Aorta (tissue), 5 donors: ENCODE results near the gene MAGEC3. TPM values are rescaled to one million over a fixed set of nuclear protein-coding genes. Genes with fewer than 3 reads are reported as not detected.
"Not testable (repeated sequence)": the region's sequence is repeated elsewhere in the genome, so short reads cannot be mapped to it uniquely, and the experiment has no call there.

Source experiments
- ATAC-seq: fragments of 200-7000 bp; cut with Tn5 transposase; one replicate; pipeline ENCODE4 v1.9.1; 2022; ENCODE audit warnings: moderate library complexity; ENCODE audit not compliant: low FRiP score
- DNase-seq, 2 donors: peaks; one replicate each; pipeline ENCODE4 v3.0.0-alpha.2; 2020
- H3K27ac ChIP-seq, 2 donors: one replicate each; pipeline ENCODE4 v1.5.1; 2013; ENCODE audit warnings: low read length in 2 of 2, mild to moderate bottlenecking in 2 of 2, moderate library complexity in 2 of 2, control low read depth in 1 of 2, inconsistent platforms in 1 of 2, low read depth in 1 of 2
- H3K27me3 ChIP-seq, 2 donors: one replicate each; pipeline ENCODE4 v1.6.1; 2013; ENCODE audit warnings: control low read depth in 1 of 2, low read length in 1 of 2, mild to moderate bottlenecking in 1 of 2, moderate library complexity in 1 of 2; ENCODE audit not compliant: insufficient read depth in 2 of 2, control insufficient read depth in 1 of 2
- H3K36me3 ChIP-seq, 2 donors: one replicate each; pipeline ENCODE4 v1.6.1; 2013; ENCODE audit warnings: control low read depth in 1 of 2, low read length in 1 of 2, mild to moderate bottlenecking in 1 of 2; ENCODE audit not compliant: insufficient read depth in 2 of 2, control insufficient read depth in 1 of 2
- H3K4me1 ChIP-seq, 2 donors: one replicate each; pipeline ENCODE4 v1.6.1; 2013; ENCODE audit warnings: low read length in 2 of 2, control low read depth in 1 of 2, mild to moderate bottlenecking in 1 of 2, moderate library complexity in 1 of 2; ENCODE audit not compliant: insufficient read depth in 2 of 2, control insufficient read depth in 1 of 2
- H3K4me3 ChIP-seq, 2 donors: one replicate each; pipeline ENCODE4 v1.5.1; 2013; ENCODE audit warnings: low read length in 2 of 2, control low read depth in 1 of 2, mild to moderate bottlenecking in 1 of 2
- H3K9me3 ChIP-seq: one replicate; pipeline ENCODE4 v1.6.1; 2013; ENCODE audit warnings: mild to moderate bottlenecking, low read length; ENCODE audit not compliant: control insufficient read depth
- WGBS, 2 donors: extraction: QIAGEN DNeasy Blood & Tissue Kit; methylation state at CpG; one replicate each; pipeline ENCODE4 v1.1.7; 2013; 5-methylcytosine and 5-hydroxymethylcytosine counted together
- intact Hi-C, 2 donors: fragments of 100-400 bp; cut with DNase I; formaldehyde crosslinking; loops; one replicate each; pipeline versions ENCODE4 v1.14.2 to v1.15.0; 2022
- polyA plus RNA-seq, 2 donors: library from polyadenylated mRNA; stranded (reverse); fragments of 200-250 nt; gene quantifications; one replicate each; pipeline ENCODE4 v1.2.3, GENCODE V29; 2013
- total RNA-seq, 2 donors: library from RNA; stranded (reverse); fragmentation: NEBNext Ultra II Directional; extraction: Animal tissue kit (Norgen Biotek cat#: 25700); gene quantifications; one replicate each; pipeline ENCODE4 v1.2.1, GENCODE V29; 2021
- donor health status: healthy with polysubstance abuse.
- donor health status: Bipolar disorder and iron deficiency.
- donor health status: DM: no; HTN: no; CAD: no.
- donor health status: DM: no; HTN: no; CAD: no.
- donor health status: DM: yes; HTN: yes; CAD: no.

Gene MAGEC3
- total and polyA plus RNA-seq, 4 donors = 0.99 to 4.8 (median 2.2) TPM; not detected in 1

DNA sequence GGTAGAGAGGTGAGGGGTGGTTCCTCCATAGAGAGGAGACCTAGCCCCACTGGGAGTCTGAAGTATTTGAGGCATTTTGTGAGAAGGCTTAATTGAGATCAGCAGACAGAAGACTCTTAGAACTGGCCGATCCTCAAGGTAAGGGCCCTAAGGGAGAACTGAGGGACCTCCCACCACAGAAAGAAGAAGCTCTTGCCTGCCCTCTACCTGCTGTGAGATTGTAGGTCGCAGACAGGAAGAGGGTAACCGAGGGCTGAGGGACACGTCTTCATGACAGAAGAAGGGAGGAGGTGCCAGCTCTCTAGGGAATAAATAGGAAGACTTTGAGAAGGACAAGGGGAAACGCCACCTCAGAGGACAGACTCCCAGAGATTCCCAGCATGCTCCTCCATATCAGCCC lies 41.5 kb downstream of the MAGEC3 start:
- H3K27me3 ChIP-seq = no peaks in the 10 kb centered on the region
- H3K4me1 ChIP-seq = no peaks in the 10 kb centered on the region
- intact Hi-C loops = no loop called here
- no peaks in the 10 kb centered on the region for H3K9me3 ChIP-seq
- no peak for ATAC-seq
- H3K36me3 ChIP-seq = no peaks in the 10 kb centered on the region
- H3K4me3 ChIP-seq = no peak overlapping the region
- WGBS, 2 donors = 51 to 79% methylated on average over 5 of the region's 5 CpGs
- DNase-seq = no peak
- H3K27ac ChIP-seq = no peak overlapping the region

DNA sequence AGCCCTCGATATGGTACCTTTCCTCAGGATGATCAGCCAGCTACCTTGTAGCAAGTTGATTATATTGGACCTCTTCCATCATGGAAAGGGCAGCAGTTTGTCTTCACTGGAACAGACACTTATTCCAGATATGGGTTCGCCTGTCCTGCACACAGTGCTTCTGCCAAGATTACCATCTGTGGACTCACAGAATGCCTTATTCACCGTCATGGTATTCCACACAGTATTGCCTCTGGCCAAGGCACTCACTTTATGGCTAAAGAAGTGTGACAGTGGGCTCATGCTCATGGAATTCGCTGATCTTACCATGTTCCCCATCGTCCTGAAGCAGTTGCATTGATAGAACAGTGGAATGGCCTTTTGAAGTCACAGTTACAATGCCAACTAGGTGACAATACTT lies 50.7 kb downstream of the MAGEC3 start:
- H3K27me3 ChIP-seq, DNase-seq, H3K27ac ChIP-seq, H3K36me3 ChIP-seq, H3K9me3 ChIP-seq, H3K4me1 ChIP-seq, ATAC-seq, intact Hi-C loops, H3K4me3 ChIP-seq: not testable (repeated sequence)
- 62 to 82% methylated on average over 5 of the region's 5 CpGs for WGBS, 2 donors

- intact Hi-C loops = no loop called here
- Histone ChIP-seq H3K27me3 (no peaks in the 10 kb centered on the region), H3K36me3 (no peaks in the 10 kb centered on the region), H3K9me3 (no peaks in the 10 kb centered on the region), H3K4me3 (no peak overlapping the region), H3K4me1 (no peaks in the 10 kb centered on the region), H3K27ac (no peak overlapping the region)
- WGBS, 2 donors = 75 to 95% methylated on average over 7 of the region's 7 CpGs
- ATAC-seq (no peak), DNase-seq (no peak)
Measured at GRCh38 chrX:141894733-141895132, 56.6 kb downstream of the MAGEC3 start.

DNA sequence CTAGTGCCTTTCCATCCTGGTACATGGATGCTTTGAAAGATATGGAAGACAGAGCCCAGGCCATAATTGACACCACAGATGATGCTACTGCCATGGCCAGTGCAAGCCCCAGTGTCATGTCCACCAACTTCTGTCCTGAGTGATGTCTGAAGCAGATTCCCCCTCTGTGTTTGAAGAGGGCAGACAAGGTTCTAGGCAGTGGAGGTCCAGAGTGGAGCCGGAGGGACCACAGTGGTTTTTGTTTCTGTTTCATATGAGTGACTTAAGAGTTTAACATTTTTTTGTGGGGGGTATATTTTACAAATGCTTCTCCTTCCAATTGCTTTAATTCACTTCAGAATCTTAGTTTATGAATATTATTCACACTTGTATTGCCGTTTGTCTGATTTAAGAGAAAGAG lies 59.6 kb downstream of the MAGEC3 start:
- Histone ChIP-seq H3K9me3 (no peaks in the 10 kb centered on the region), H3K27me3 (no peaks in the 10 kb centered on the region), H3K36me3 (no peaks in the 10 kb centered on the region), H3K4me1 (no peaks in the 10 kb centered on the region), H3K4me3 (no peak overlapping the region), H3K27ac (no peak overlapping the region)
- intact Hi-C loops = no loop called here
- DNase-seq (no peak), ATAC-seq (no peak)
- 84 to 93% methylated on average over 2 of the region's 2 CpGs for WGBS, 2 donors

DNA sequence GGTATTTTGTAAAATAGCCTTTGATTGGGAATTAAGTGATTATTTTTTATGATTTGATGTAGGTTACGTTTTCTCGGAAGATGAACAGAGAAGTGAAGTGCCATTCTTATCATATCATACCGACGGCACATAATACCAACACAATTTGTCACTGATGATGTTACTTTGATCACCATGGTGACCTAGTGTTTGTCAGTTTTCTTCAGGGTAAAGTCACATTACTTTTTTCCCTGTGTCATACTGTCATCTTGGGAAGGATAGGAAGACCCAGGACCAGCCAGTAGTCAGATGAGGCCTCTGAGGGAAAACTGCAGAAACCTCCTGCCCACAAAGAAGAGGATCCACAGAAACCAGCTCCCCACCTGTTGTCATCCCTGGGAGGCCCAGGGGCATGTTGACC lies 64.2 kb downstream of the MAGEC3 start:
- 56 to 88% methylated on average over 4 of the region's 4 CpGs for WGBS, 2 donors

DNA sequence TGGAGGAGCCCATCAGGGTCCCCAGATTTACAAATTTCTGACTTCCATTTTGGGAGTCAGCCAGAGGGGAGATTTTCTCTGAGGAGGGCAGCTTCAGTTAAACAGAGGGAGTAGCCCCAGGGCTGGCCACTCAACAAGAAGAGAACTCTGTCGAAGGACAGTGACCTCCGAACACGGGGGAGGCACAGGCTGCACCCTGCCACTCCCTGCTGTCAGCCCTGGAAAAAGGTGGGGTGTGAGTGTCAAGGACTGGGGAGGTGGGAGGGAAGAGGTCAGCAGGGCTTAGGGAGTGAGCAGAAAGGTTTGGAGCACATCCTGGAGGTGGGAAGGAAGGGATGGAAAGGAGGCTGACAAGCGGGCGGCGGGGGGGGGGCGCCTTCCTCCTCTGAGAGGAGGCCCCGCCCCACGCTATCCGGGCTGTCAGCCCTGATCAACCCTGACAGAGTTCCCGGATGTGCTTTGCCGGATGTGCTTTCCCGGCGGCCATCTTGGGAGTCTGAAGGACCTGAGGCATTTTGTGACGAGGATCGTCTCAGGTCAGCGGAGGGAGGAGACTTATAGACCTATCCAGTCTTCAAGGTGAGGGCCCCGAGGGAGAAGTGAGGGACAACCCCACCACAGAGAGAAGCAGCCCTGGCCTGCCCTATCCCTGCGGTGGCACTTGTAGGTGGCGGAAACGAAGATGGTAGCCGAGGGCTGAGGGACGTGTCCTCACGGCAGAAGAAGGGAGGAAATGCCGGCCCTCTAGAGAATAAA lies 65.5 kb downstream of the MAGEC3 start, which contains the start of gene MAGEC1:
Gene MAGEC1, plus strand, starts transcription at position 495 of the 756 bp plus-strand sequence. CDS start 1,179 bp downstream, outside the sequence.
- intact Hi-C loops = no loop called here
- no peak within 1 kb of the TSS for H3K4me3 ChIP-seq
- H3K4me1 ChIP-seq = no peaks in the 10 kb centered on the region
- H3K27ac ChIP-seq = no peak within 1 kb of the TSS
- no peaks in the 10 kb centered on the region for H3K27me3 ChIP-seq
- DNase-seq (no peak), ATAC-seq (no peak)
- H3K36me3 ChIP-seq = no peaks in the 10 kb centered on the region
- 90 to 98% methylated on average over 24 to 25 of the region's 25 CpGs for WGBS, 2 donors
- no peaks in the 10 kb centered on the region for H3K9me3 ChIP-seq

More for the DNA sequence above, 64.2 kb downstream of the MAGEC3 start:
- intact Hi-C loops = no loop called here
- no peaks in the 10 kb centered on the region for H3K9me3 ChIP-seq
- ATAC-seq (no peak), DNase-seq (no peak)
- no peaks in the 10 kb centered on the region for H3K4me1 ChIP-seq
- H3K27me3 ChIP-seq = no peaks in the 10 kb centered on the region
- H3K36me3 ChIP-seq = no peaks in the 10 kb centered on the region
- no peak overlapping the region for H3K4me3 ChIP-seq
- no peak overlapping the region for H3K27ac ChIP-seq

DNA sequence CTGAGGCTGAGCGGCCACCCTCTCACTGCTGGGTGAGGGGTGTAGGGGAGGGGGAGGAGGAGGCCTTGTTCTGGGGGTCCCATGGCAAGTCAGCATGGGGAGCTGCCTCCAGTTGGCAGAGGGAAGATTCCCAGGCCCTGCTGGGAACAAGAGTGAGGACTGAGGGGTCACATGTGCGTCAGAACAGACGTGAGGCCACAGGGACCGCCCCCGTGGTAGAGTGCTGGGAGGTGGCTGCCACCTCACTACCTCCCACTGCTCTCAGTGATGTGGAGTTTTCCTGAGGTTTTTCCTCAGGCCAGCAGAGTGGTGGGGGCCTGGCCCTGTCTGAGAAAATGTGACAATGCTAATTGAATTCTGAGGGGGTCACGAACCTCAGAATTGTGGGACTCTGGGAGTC lies 66.1 kb downstream of the MAGEC3 start:
- ATAC-seq (no peak), DNase-seq (no peak)
- Histone ChIP-seq H3K36me3 (no peaks in the 10 kb centered on the region), H3K9me3 (no peaks in the 10 kb centered on the region), H3K4me1 (no peaks in the 10 kb centered on the region), H3K4me3 (no peak overlapping the region), H3K27me3 (no peaks in the 10 kb centered on the region), H3K27ac (no peak overlapping the region)
- 83 to 94% methylated on average over 6 of the region's 6 CpGs for WGBS, 2 donors
- intact Hi-C loops = no loop called here

- no peaks in the 10 kb centered on the region for H3K27me3 ChIP-seq
- H3K4me3 ChIP-seq = no peak overlapping the region
- no peaks in the 10 kb centered on the region for H3K4me1 ChIP-seq
- intact Hi-C loops = no loop called here
- 58 to 90% methylated on average over 3 of the region's 3 CpGs for WGBS, 2 donors
- no peak overlapping the region for H3K27ac ChIP-seq
- H3K36me3 ChIP-seq = no peaks in the 10 kb centered on the region
- DNase-seq = no peak
- no peaks in the 10 kb centered on the region for H3K9me3 ChIP-seq
- no peak for ATAC-seq
Measured at GRCh38 chrX:141917801-141918200, 79.7 kb downstream of the MAGEC3 start.

GRCh38 chrX:141924293-141924692 lies 86.2 kb downstream of the MAGEC3 start:
- Histone ChIP-seq H3K27me3 (no peaks in the 10 kb centered on the region), H3K4me3 (no peak overlapping the region), H3K4me1 (no peaks in the 10 kb centered on the region), H3K36me3 (no peaks in the 10 kb centered on the region), H3K27ac (no peak overlapping the region), H3K9me3 (no peaks in the 10 kb centered on the region)
- intact Hi-C loops = no loop called here
- ATAC-seq = no peak
- 23 to 30% methylated on average over 2 of the region's 2 CpGs for WGBS, 2 donors
- no peak for DNase-seq
